Spleen (tissue), 11 donors: ENCODE results near the gene DHX38. TPM values are rescaled to one million over a fixed set of nuclear protein-coding genes. Genes with fewer than 3 reads are reported as not detected.
"Not testable (repeated sequence)": the region's sequence is repeated elsewhere in the genome, so short reads cannot be mapped to it uniquely, and the experiment has no call there.

Experiments
- DNase-seq: peaks from one replicate; pipeline ENCODE4 v3.0.0-alpha.2; 2020
- H3K27ac ChIP-seq, 8 donors: fragments of 200-600 bp; sonication (generic) in 7 of 8; 1 replicate in 4 of 8; 2 replicates in 4 of 8; pipeline versions ENCODE4 v1.5.0 to v1.8.0; 2016 to 2021; ENCODE audit warnings: inconsistent platforms in 4 of 8, mild to moderate bottlenecking in 4 of 8, moderate library complexity in 1 of 8
- H3K27me3 ChIP-seq, 7 donors: fragments of 200-600 bp; sonication (generic) in 6 of 7; replicated peaks in 1 of 7; 1 replicate in 4 of 7; 2 replicates in 3 of 7; pipeline versions ENCODE4 v1.5.0 to v1.8.0; 2016 to 2021; ENCODE audit warnings: inconsistent platforms in 3 of 7, mild to moderate bottlenecking in 1 of 7
- H3K36me3 ChIP-seq, 6 donors: fragments of 200-600 bp; sonication (generic) in 5 of 6; 1 replicate in 4 of 6; 2 replicates in 2 of 6; pipeline versions ENCODE4 v1.5.0 to v1.8.0; 2016 to 2021; ENCODE audit warnings: inconsistent platforms in 2 of 6
- H3K4me1 ChIP-seq, 6 donors: fragments of 200-600 bp; sonication (generic) in 5 of 6; 1 replicate in 3 of 6; 2 replicates in 3 of 6; pipeline versions ENCODE4 v1.5.0 to v1.8.0; 2016 to 2021; ENCODE audit warnings: inconsistent platforms in 3 of 6
- H3K4me3 ChIP-seq, 8 donors: fragments of 200-600 bp; sonication (generic) in 7 of 8; 1 replicate in 4 of 8; 2 replicates in 4 of 8; pipeline versions ENCODE4 v1.5.0 to v1.8.0; 2016 to 2021; ENCODE audit warnings: inconsistent platforms in 4 of 8, mild to moderate bottlenecking in 4 of 8, moderate library complexity in 2 of 8
- H3K9me3 ChIP-seq, 8 donors: fragments of 200-600 bp; sonication (generic) in 7 of 8; 1 replicate in 4 of 8; 2 replicates in 4 of 8; pipeline versions ENCODE4 v1.5.0 to v1.8.0; 2016 to 2021; ENCODE audit warnings: inconsistent platforms in 4 of 8
- POLR2A ChIP-seq, 3 donors: fragments of 450-650 bp; IDR thresholded peaks; one replicate each; pipeline ENCODE4 v1.5.1; 2017; ENCODE audit warnings: antibody characterized with exemption in 3 of 3, mild to moderate bottlenecking in 1 of 3
- POLR2AphosphoS5 ChIP-seq, 3 donors: sonication (generic); formaldehyde crosslinking; IDR thresholded peaks; one replicate each; pipeline ENCODE4 v1.5.1; 2017; ENCODE audit warnings: antibody characterized with exemption in 3 of 3
- WGBS, 5 donors: extraction: QIAGEN DNeasy Blood & Tissue Kit in 3 of 5; methylation state at CpG; one replicate each; pipeline versions ENCODE4 v1.1.5 to v1.1.7; 2013 to 2018; 5-methylcytosine and 5-hydroxymethylcytosine counted together
- intact Hi-C: fragments of 100-400 bp; cut with DNase I; formaldehyde crosslinking; loops from one replicate; pipeline ENCODE4 v1.15.0; 2023; ENCODE audit warnings: low total_unique reads
- polyA plus RNA-seq, 3 donors: library from polyadenylated mRNA; stranded (reverse); fragments of 200-250 nt; gene quantifications; one replicate each; pipeline ENCODE4 v1.2.1, GENCODE V29; 2013
- total RNA-seq, 7 donors: library from RNA; depleted of rRNA in 3 of 7; stranded (reverse); fragments of >200 nt in 3 of 7; fragmentation: NEBNext Ultra II Directional in 4 of 7; extraction: Animal tissue kit (Norgen Biotek cat#: 25700) in 4 of 7; gene quantifications; one replicate each; pipeline versions ENCODE4 v1.1.0 to v1.2.1, GENCODE V29; 2016 to 2021
- TF ChIP-seq, protein P1 (sequence below), 11 experiments: fragments of 200-600 bp in 7 of 11; fragments of 450-650 bp in 4 of 11; sonication (generic) in 4 of 11; IDR thresholded peaks in 8 of 11; conservative IDR thresholded peaks in 3 of 11; 1 replicate in 7 of 11; 2 replicates in 4 of 11; pipeline versions ENCODE4 v1.4.0 to v1.8.0; 2016 to 2021; ENCODE audit warnings: antibody characterized with exemption in 11 of 11, inconsistent platforms in 4 of 11, mild to moderate bottlenecking in 1 of 11
- donor health status: healthy with polysubstance abuse.
- donor health status: DM: no; HTN: no; CAD: no; lungs with moderate emphysema.
- donor health status: DM: no; HTN: no; CAD: no.
- donor health status: Bipolar disorder and iron deficiency.
- donor health status: healthy.
- donor health status: DM: no; HTN: no; CAD: no.
- donor health status: DM: yes; HTN: yes; CAD: no.

Gene DHX38
- total and polyA plus RNA-seq, 10 donors, result 28.5 to 89.3 (median 70.1) TPM

DNA sequence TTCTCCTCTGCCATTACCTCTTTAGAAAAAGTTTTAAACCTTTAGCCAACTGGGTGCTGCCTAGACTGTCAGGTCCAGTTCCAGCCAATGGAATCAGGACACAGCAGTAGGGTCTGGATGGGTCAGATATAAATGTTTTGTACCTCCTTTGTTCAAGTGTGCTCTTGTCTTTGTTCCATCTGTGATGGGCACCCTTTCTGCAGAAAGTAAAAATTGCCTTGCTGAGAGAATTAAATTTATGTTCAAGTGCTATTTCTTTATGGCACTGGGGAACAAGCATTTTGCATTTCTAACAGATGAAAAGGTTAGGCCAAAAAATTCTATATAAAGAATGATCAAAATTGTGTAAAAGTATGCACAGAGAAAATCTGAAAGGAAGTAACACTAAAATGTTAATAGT, 44.5 kb upstream of the DHX38 start:
- Histone ChIP-seq H3K27me3 (no peaks in the 10 kb centered on the region), H3K4me1 (peaks cover 0 to 11% (median 2%) of the 10 kb centered on the region in 6 donors), H3K4me3 (no peak overlapping the region), H3K36me3 (peaks cover 0 to 2% (median 0%) of the 10 kb centered on the region in 6 donors), H3K9me3 (peaks cover 0 to 24% (median 21%) of the 10 kb centered on the region in 8 donors), H3K27ac (no peak overlapping the region)
- no peak for DNase-seq
- intact Hi-C loops, result no loop called here
- TF ChIP-seq POLR2A (IDR thresholded peaks at IDR 0.05) (no peak), POLR2AphosphoS5 (IDR thresholded peaks at IDR 0.05) (no peak)
- TF ChIP-seq, protein P1, sequence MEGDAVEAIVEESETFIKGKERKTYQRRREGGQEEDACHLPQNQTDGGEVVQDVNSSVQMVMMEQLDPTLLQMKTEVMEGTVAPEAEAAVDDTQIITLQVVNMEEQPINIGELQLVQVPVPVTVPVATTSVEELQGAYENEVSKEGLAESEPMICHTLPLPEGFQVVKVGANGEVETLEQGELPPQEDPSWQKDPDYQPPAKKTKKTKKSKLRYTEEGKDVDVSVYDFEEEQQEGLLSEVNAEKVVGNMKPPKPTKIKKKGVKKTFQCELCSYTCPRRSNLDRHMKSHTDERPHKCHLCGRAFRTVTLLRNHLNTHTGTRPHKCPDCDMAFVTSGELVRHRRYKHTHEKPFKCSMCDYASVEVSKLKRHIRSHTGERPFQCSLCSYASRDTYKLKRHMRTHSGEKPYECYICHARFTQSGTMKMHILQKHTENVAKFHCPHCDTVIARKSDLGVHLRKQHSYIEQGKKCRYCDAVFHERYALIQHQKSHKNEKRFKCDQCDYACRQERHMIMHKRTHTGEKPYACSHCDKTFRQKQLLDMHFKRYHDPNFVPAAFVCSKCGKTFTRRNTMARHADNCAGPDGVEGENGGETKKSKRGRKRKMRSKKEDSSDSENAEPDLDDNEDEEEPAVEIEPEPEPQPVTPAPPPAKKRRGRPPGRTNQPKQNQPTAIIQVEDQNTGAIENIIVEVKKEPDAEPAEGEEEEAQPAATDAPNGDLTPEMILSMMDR (IDR thresholded peaks at IDR 0.05 in 8 of 11, conservative IDR thresholded peaks at IDR 0.05 in 3 of 11), result no peak

DNA sequence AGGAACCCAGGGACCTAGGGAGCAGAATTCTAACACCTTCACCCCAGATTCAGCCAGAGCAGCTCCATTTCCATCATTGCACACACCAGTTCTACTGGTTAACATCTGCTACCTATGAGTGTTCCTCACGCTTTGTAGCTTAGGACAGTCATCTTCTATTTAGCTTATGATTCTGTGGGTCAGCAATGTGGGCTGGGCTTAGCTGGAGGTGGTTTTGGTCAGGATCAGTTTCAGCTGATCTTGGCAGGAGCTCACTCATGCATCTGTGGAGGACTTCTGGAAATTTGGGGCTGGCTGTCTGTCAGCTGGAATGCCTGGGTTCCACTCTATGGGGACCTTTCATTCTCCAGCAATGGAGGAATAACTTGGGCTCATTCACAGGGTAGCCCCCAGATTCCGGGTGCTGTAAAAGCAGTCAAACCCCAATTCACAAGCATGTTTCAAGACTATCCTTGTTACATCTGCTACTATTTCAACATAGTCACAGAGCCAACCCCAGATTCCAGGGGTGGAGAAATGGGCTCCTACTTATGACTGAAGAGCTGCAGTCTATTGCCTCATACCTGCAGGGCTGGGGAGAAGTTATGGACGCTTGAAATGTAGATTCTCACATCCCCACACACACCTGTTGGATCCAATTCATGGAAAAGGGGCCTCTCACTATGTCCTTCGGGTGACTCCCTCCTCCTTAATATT, 42.7 kb upstream of the DHX38 start:
- 66 to 90% (median 70%) methylated on average over 4 of the region's 4 CpGs for WGBS, 5 donors

DNA sequence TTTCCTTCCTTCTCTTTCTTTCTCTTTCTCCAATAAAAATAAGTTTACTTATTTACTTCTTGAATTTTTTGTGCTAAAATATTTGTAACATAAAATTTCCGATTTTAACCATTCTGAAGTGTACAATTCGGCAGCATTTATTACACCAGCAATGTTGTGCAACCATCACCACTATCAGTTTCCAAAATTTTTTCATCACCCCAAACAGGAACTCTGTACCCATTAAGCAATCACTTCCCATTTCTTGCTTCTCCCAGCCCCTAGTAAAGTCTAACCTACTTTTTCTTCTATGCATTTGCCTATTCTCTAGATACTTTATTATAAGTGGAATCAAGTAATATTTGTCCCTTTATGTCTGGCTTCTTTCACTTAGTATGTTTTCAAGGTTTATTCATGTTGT, 41.8 kb upstream of the DHX38 start:
- H3K4me1 ChIP-seq, result peaks cover 0 to 12% (median 2%) of the 10 kb centered on the region in 6 donors
- H3K27ac ChIP-seq, result peak overlapping the region in 4 of 8 donors; percentile 45 to 75 (median 62)
- H3K4me3 ChIP-seq, result no peak overlapping the region
- H3K9me3 ChIP-seq, result peaks cover 0 to 24% (median 21%) of the 10 kb centered on the region in 8 donors
- DNase-seq, result no peak
- 46 to 71% (median 54%) methylated on average over 2 of the region's 2 CpGs for WGBS, 5 donors
- H3K27me3 ChIP-seq, result no peaks in the 10 kb centered on the region
- intact Hi-C loops, result no loop called here
- TF ChIP-seq POLR2AphosphoS5 (IDR thresholded peaks at IDR 0.05), result no peak
- TF ChIP-seq, protein P1 (IDR thresholded peaks at IDR 0.05 in 8 of 11, conservative IDR thresholded peaks at IDR 0.05 in 3 of 11), result no peak
- H3K36me3 ChIP-seq, result no peaks in the 10 kb centered on the region

More for the DNA sequence above, 42.7 kb upstream of the DHX38 start:
- TF ChIP-seq POLR2A (IDR thresholded peaks at IDR 0.05) (no peak), POLR2AphosphoS5 (IDR thresholded peaks at IDR 0.05) (no peak)
- TF ChIP-seq, protein P1 (IDR thresholded peaks at IDR 0.05 in 8 of 11, conservative IDR thresholded peaks at IDR 0.05 in 3 of 11), result no peak
- Histone ChIP-seq H3K4me1 (peaks cover 0 to 12% (median 2%) of the 10 kb centered on the region in 6 donors), H3K27me3 (no peaks in the 10 kb centered on the region), H3K9me3 (peaks cover 0 to 24% (median 21%) of the 10 kb centered on the region in 8 donors), H3K4me3 (no peak overlapping the region), H3K27ac (peak overlapping the region in 4 of 8 donors; percentile 45 to 75 (median 62)), H3K36me3 (no peaks in the 10 kb centered on the region)
- no peak for DNase-seq
- intact Hi-C loops, result no loop called here

DNA sequence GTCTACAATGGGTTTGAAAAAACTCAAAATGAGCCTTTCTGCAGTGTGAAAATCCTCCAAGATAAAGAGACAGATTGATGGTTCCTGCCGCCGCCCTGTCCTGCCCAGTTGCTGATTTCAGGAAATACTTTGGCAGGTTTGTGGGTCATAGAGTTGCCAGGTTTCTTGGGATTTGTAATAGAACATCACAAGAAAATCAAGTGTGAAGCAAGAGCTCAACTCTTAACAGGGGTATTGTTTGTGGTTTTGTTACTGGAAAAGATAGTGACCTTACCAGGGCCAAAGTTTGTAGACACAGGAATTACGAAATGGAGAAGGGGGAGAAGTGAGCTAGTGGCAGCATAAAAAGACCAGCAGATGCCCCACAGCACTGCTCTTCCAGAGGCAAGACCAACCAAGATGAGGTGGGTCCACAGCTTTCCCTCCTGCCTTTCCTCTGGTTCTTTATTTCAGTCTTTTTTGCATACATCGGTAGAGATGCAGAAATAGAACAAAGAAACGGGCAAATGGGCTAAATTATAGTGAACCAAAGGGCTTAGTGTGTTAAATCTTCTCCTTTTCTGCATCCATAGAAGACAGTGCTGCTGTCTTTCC, 39.3 kb upstream of the DHX38 start, which contains the start of gene HP:
Gene HP, plus strand, starts transcription at position 252 of the 594 bp plus-strand sequence. Its CDS starts 148 bp downstream, at position 400.
- WGBS, 5 donors, result 54 to 71% (median 55%) methylated on average over 5 of the region's 5 CpGs
- Histone ChIP-seq H3K27ac (peak within 1 kb of the TSS in 4 of 8 donors; percentile 7 to 75 (median 67)), H3K9me3 (peaks cover 0 to 16% (median 11%) of the 10 kb centered on the region in 8 donors), H3K4me1 (peaks cover 0 to 12% (median 2%) of the 10 kb centered on the region in 6 donors)
- intact Hi-C loops, H3K36me3 ChIP-seq, DNase-seq, H3K4me3 ChIP-seq, H3K27me3 ChIP-seq: not testable (repeated sequence)
